ENCODE data around the gene THRA. TPM values are rescaled to one million over a fixed set of nuclear protein-coding genes. Genes with fewer than 3 reads are reported as not detected.

Gene THRA
- total RNA-seq, 1 experiment from 2014 or later: 107 TPM

GRCh38 chr17:40031706-40032105, 31.1 kb upstream of the THRA start:
- no peak overlapping the region for H3K27ac Mint-ChIP-seq (ENCODE audit: unreplicated experiment)
- TF ChIP-seq CTCF (IDR thresholded peaks at IDR 0.05; ENCODE audit: unreplicated experiment): no peak

GRCh38 chr17:40032322-40033320, 30.1 kb upstream of the THRA start:
- DNase-seq: peak; percentile 51
- H3K4me1 Mint-ChIP-seq (ENCODE audit: low read depth, unreplicated experiment): peaks cover 8% of the 10 kb centered on the region
- no TSS peak for BruUV-seq (replicated peaks)
- H3K36me3 Mint-ChIP-seq (ENCODE audit: insufficient read depth, unreplicated experiment): peaks cover 60% of the 10 kb centered on the region
- intact Hi-C loops (cut with micrococcal nuclease; ENCODE audit: unreplicated experiment): no loop called here
- no peak overlapping the region for H3K27ac Mint-ChIP-seq (ENCODE audit: unreplicated experiment)
- no peaks in the 10 kb centered on the region for H3K27me3 Mint-ChIP-seq (ENCODE audit: unreplicated experiment)
- no peak overlapping the region for H3K4me3 Mint-ChIP-seq (ENCODE audit: low read depth, unreplicated experiment)
- H3K9me3 Mint-ChIP-seq (ENCODE audit: low read depth, unreplicated experiment): no peaks in the 10 kb centered on the region
- no peak for TF ChIP-seq CTCF (IDR thresholded peaks at IDR 0.05; ENCODE audit: unreplicated experiment)
- CTCF ChIA-PET: interaction anchor here (0.5 to 23.5 kb wide), 13 partner anchors 11 to 1381 kb away, joined by 3 to 774 read pairs (median 4); partner anchors contain the start of genes CSF3 and MED24

More at GRCh38 chr17:40031706-40032105, 31.1 kb upstream of the THRA start:
- BruUV-seq (replicated peaks): no TSS peak
- Mint-ChIP-seq H3K36me3 (ENCODE audit: insufficient read depth, unreplicated experiment) (peaks cover 70% of the 10 kb centered on the region), H3K27me3 (ENCODE audit: unreplicated experiment) (no peaks in the 10 kb centered on the region), H3K4me1 (ENCODE audit: low read depth, unreplicated experiment) (peaks cover 7% of the 10 kb centered on the region), H3K4me3 (ENCODE audit: low read depth, unreplicated experiment) (no peak overlapping the region), H3K9me3 (ENCODE audit: low read depth, unreplicated experiment) (no peaks in the 10 kb centered on the region)
- CTCF ChIA-PET: interaction anchor here (1.1 to 23.5 kb wide), 4 partner anchors 23 to 81 kb away, joined by 5 to 774 read pairs (median 6); partner anchors contain the start of genes CSF3 and MED24
- intact Hi-C loops (cut with micrococcal nuclease; ENCODE audit: unreplicated experiment): no loop called here
- no peak for DNase-seq

GRCh38 chr17:40033339-40033738, 29.4 kb upstream of the THRA start:
- intact Hi-C loops (cut with micrococcal nuclease; ENCODE audit: unreplicated experiment): no loop called here
- no peak for TF ChIP-seq CTCF (IDR thresholded peaks at IDR 0.05; ENCODE audit: unreplicated experiment)
- CTCF ChIA-PET: interaction anchor here (0.5 to 23.5 kb wide), 12 partner anchors 21 to 1380 kb away, joined by 3 to 774 read pairs (median 4); partner anchors contain the start of genes CSF3 and MED24
- DNase-seq: no peak
- Mint-ChIP-seq H3K4me3 (ENCODE audit: low read depth, unreplicated experiment) (no peak overlapping the region), H3K9me3 (ENCODE audit: low read depth, unreplicated experiment) (no peaks in the 10 kb centered on the region), H3K27ac (ENCODE audit: unreplicated experiment) (no peak overlapping the region), H3K4me1 (ENCODE audit: low read depth, unreplicated experiment) (peaks cover 8% of the 10 kb centered on the region), H3K36me3 (ENCODE audit: insufficient read depth, unreplicated experiment) (peaks cover 54% of the 10 kb centered on the region), H3K27me3 (ENCODE audit: unreplicated experiment) (no peaks in the 10 kb centered on the region)
- BruUV-seq (replicated peaks): no TSS peak

GRCh38 chr17:40034426-40035161, 28.2 kb upstream of the THRA start:
- H3K27ac Mint-ChIP-seq (ENCODE audit: unreplicated experiment): no peak overlapping the region
- CTCF ChIA-PET: interaction anchor here (0.5 to 23.5 kb wide), 23 partner anchors 8 to 456 kb away, joined by 3 to 774 read pairs (median 5); partner anchors contain the start of genes CSF3, MED24 and PSMD3
- H3K27me3 Mint-ChIP-seq (ENCODE audit: unreplicated experiment): no peaks in the 10 kb centered on the region
- no peak overlapping the region for H3K4me3 Mint-ChIP-seq (ENCODE audit: low read depth, unreplicated experiment)
- peaks cover 8% of the 10 kb centered on the region for H3K4me1 Mint-ChIP-seq (ENCODE audit: low read depth, unreplicated experiment)
- peaks cover 43% of the 10 kb centered on the region for H3K36me3 Mint-ChIP-seq (ENCODE audit: insufficient read depth, unreplicated experiment)
- no peak for TF ChIP-seq CTCF (IDR thresholded peaks at IDR 0.05; ENCODE audit: unreplicated experiment)
- intact Hi-C loops (cut with micrococcal nuclease; ENCODE audit: unreplicated experiment): loop anchor here (5.0 kb wide), 1 partner anchor 47 kb away; no protein-coding TSS in a partner anchor
- DNase-seq: no peak
- no TSS peak for BruUV-seq (replicated peaks)
- H3K9me3 Mint-ChIP-seq (ENCODE audit: low read depth, unreplicated experiment): no peaks in the 10 kb centered on the region

All from Calu3 (cell line).